H1 (cell line): ENCODE measurements around the gene MARK3.

ENCODE experiments used
- CHD1 ChIP-seq: IDR thresholded peaks from 2 replicates; pipeline ENCODE4 v1.6.1; 2012; ENCODE audit warnings: low read depth, low read length, improper control_type of control experiment
- CTCF ChIP-seq, 3 experiments: IDR thresholded peaks; 1 replicate in 2 of 3; 2 replicates in 1 of 3; pipeline versions ENCODE4 v1.5.1 to v1.6.1; 2011; ENCODE audit warnings: low read length in 3 of 3, mild to moderate bottlenecking in 3 of 3, inconsistent platforms in 2 of 3, low read depth in 1 of 3, moderate library complexity in 1 of 3; ENCODE audit not compliant: insufficient read depth in 1 of 3; ENCODE audit errors: control extremely low read depth in 1 of 3
- EGR1 ChIP-seq: IDR thresholded peaks from 2 replicates; pipeline ENCODE4 v1.6.1; 2011; ENCODE audit warnings: low read depth, low read length, borderline replicate concordance
- POLR2A ChIP-seq, 2 experiments: IDR thresholded peaks; 1 replicate in 1 of 2; 2 replicates in 1 of 2; pipeline ENCODE4 v1.6.1; 2011; ENCODE audit warnings: low read depth in 2 of 2, low read length in 2 of 2, mild to moderate bottlenecking in 2 of 2; ENCODE audit errors: control extremely low read depth in 1 of 2
- POLR2AphosphoS5 ChIP-seq: IDR thresholded peaks from 2 replicates; pipeline ENCODE4 v1.6.1; 2011; ENCODE audit warnings: low read depth, low read length

GRCh38 chr14:103385929-103386712, 906 bp downstream of the MARK3 start:
- TF ChIP-seq POLR2A (IDR thresholded peaks at IDR 0.05; ENCODE audit: control extremely low read depth in 1 of 2, low read depth in 2 of 2, low read length in 2 of 2) (no peak), CTCF (IDR thresholded peaks at IDR 0.05; ENCODE audit: control extremely low read depth in 1 of 3, insufficient read depth in 1 of 3, low read depth in 1 of 3, low read length in 3 of 3) (no peak), POLR2AphosphoS5 (0 out of 2 replicates have a peak, but pooled peaks have one; percentile 16), CHD1 (no peak), EGR1 (no peak)
